T-helper 2 cell treated with Interferon-gamma antibody and Interleukin-4, amounts not matched to agents 5 μg/mL and 100 μg/mL, for 36 hours (primary cell): ENCODE data around the gene RPLP2.

Experiments
- DNase-seq: peaks from one replicate; pipeline ENCODE4 v3.0.0; 2021; ENCODE audit warnings: low spot score
- H3K27ac Mint-ChIP-seq: one replicate; pipeline ENCODE4 v1.8.0; 2021; ENCODE audit warnings: mild to moderate bottlenecking, mixed read lengths
- H3K27me3 Mint-ChIP-seq: one replicate; pipeline ENCODE4 v1.8.0; 2021; ENCODE audit warnings: low read depth, mixed read lengths
- H3K36me3 Mint-ChIP-seq: one replicate; pipeline ENCODE4 v1.8.0; 2021; ENCODE audit warnings: low read depth, mixed read lengths
- H3K4me1 Mint-ChIP-seq: one replicate; pipeline ENCODE4 v1.8.0; 2021; ENCODE audit warnings: low read depth, mixed read lengths
- H3K4me3 Mint-ChIP-seq: one replicate; pipeline ENCODE4 v1.8.0; 2022; ENCODE audit warnings: mild to moderate bottlenecking, moderate library complexity, mixed read lengths
- H3K9me3 Mint-ChIP-seq: one replicate; pipeline ENCODE4 v1.8.0; 2021; ENCODE audit warnings: mixed read lengths

Gene RPLP2

GRCh38 chr11:800473-800872 is 9.3 kb upstream of the RPLP2 start:
- Mint-ChIP-seq H3K9me3 (no peaks in the 10 kb centered on the region), H3K4me3 (no peak overlapping the region), H3K36me3 (peaks cover 4% of the 10 kb centered on the region), H3K27ac (no peak overlapping the region), H3K27me3 (no peaks in the 10 kb centered on the region), H3K4me1 (peaks cover 12% of the 10 kb centered on the region)
- no peak for DNase-seq

- Mint-ChIP-seq H3K27ac (peak overlapping the region; percentile 20), H3K9me3 (no peaks in the 10 kb centered on the region)
Measured at GRCh38 chr11:801097-801780, 8.5 kb upstream of the RPLP2 start.

GRCh38 chr11:802018-802617 is 7.6 kb upstream of the RPLP2 start:
- Mint-ChIP-seq H3K9me3 (no peaks in the 10 kb centered on the region), H3K27me3 (no peaks in the 10 kb centered on the region), H3K4me1 (peaks cover 5% of the 10 kb centered on the region), H3K27ac (no peak overlapping the region), H3K4me3 (no peak overlapping the region), H3K36me3 (peaks cover 3% of the 10 kb centered on the region)
- DNase-seq: no peak

More at GRCh38 chr11:801097-801780, 8.5 kb upstream of the RPLP2 start:
- Mint-ChIP-seq H3K4me1 (peaks cover 11% of the 10 kb centered on the region), H3K36me3 (peaks cover 3% of the 10 kb centered on the region), H3K27me3 (no peaks in the 10 kb centered on the region), H3K4me3 (no peak overlapping the region)
- DNase-seq: no peak

- Mint-ChIP-seq H3K27ac (no peak overlapping the region), H3K27me3 (no peaks in the 10 kb centered on the region), H3K36me3 (peaks cover 3% of the 10 kb centered on the region), H3K4me1 (peaks cover 4% of the 10 kb centered on the region), H3K9me3 (no peaks in the 10 kb centered on the region), H3K4me3 (peak overlapping the region; percentile 58)
- no peak for DNase-seq
Measured at GRCh38 chr11:802693-803466, 6.9 kb upstream of the RPLP2 start.

GRCh38 chr11:803467-803742 is 6.4 kb upstream of the RPLP2 start:
- Mint-ChIP-seq H3K9me3 (no peaks in the 10 kb centered on the region), H3K4me1 (peaks cover 5% of the 10 kb centered on the region), H3K27me3 (no peaks in the 10 kb centered on the region), H3K27ac (no peak overlapping the region), H3K36me3 (peaks cover 3% of the 10 kb centered on the region), H3K4me3 (peak overlapping the region; percentile 82)
- DNase-seq: no peak

- Mint-ChIP-seq H3K36me3 (peaks cover 4% of the 10 kb centered on the region), H3K27ac (peak overlapping the region; percentile 60)
- DNase-seq: no peak
Measured at GRCh38 chr11:803770-804598, 5.8 kb upstream of the RPLP2 start.

GRCh38 chr11:804599-804964 is 5.2 kb upstream of the RPLP2 start:
- no peaks in the 10 kb centered on the region for H3K9me3 Mint-ChIP-seq
- H3K4me3 Mint-ChIP-seq: peak overlapping the region; percentile 82
- no peak for DNase-seq
- no peaks in the 10 kb centered on the region for H3K27me3 Mint-ChIP-seq
- peak overlapping the region; percentile 60 for H3K27ac Mint-ChIP-seq
- H3K36me3 Mint-ChIP-seq: peaks cover 5% of the 10 kb centered on the region
- H3K4me1 Mint-ChIP-seq: peaks cover 8% of the 10 kb centered on the region

More at GRCh38 chr11:803770-804598, 5.8 kb upstream of the RPLP2 start:
- peak overlapping the region; percentile 82 for H3K4me3 Mint-ChIP-seq
- H3K4me1 Mint-ChIP-seq: peaks cover 7% of the 10 kb centered on the region
- H3K27me3 Mint-ChIP-seq: no peaks in the 10 kb centered on the region
- no peaks in the 10 kb centered on the region for H3K9me3 Mint-ChIP-seq

GRCh38 chr11:808427-809286 is 1.1 kb upstream of the RPLP2 start:
- Mint-ChIP-seq H3K4me3 (peak overlapping the region; percentile 89), H3K9me3 (no peaks in the 10 kb centered on the region), H3K36me3 (peaks cover 31% of the 10 kb centered on the region), H3K4me1 (peaks cover 16% of the 10 kb centered on the region), H3K27me3 (no peaks in the 10 kb centered on the region), H3K27ac (peak overlapping the region; percentile 93)
- DNase-seq: no peak

GRCh38 chr11:810040-810567 is 337 bp downstream of the RPLP2 start:
- H3K27ac Mint-ChIP-seq: peak overlapping the region; percentile 93
- peaks cover 33% of the 10 kb centered on the region for H3K36me3 Mint-ChIP-seq
- no peaks in the 10 kb centered on the region for H3K27me3 Mint-ChIP-seq
- DNase-seq: no peak
- peak overlapping the region; percentile 89 for H3K4me3 Mint-ChIP-seq
- no peaks in the 10 kb centered on the region for H3K9me3 Mint-ChIP-seq
- H3K4me1 Mint-ChIP-seq: peaks cover 14% of the 10 kb centered on the region

GRCh38 chr11:811446-812245 is 1.9 kb downstream of the RPLP2 start:
- Mint-ChIP-seq H3K27ac (peak overlapping the region; percentile 55), H3K4me3 (peak overlapping the region; percentile 88), H3K9me3 (no peaks in the 10 kb centered on the region), H3K4me1 (peaks cover 14% of the 10 kb centered on the region), H3K27me3 (no peaks in the 10 kb centered on the region), H3K36me3 (peaks cover 33% of the 10 kb centered on the region)
- no peak for DNase-seq

GRCh38 chr11:812390-812789 is 2.6 kb downstream of the RPLP2 start:
- no peak for DNase-seq
- H3K9me3 Mint-ChIP-seq: no peaks in the 10 kb centered on the region
- H3K27me3 Mint-ChIP-seq: no peaks in the 10 kb centered on the region
- H3K36me3 Mint-ChIP-seq: peaks cover 33% of the 10 kb centered on the region
- peak overlapping the region; percentile 57 for H3K27ac Mint-ChIP-seq
- H3K4me1 Mint-ChIP-seq: peaks cover 14% of the 10 kb centered on the region
- H3K4me3 Mint-ChIP-seq: peak overlapping the region; percentile 29

- DNase-seq: no peak
- Mint-ChIP-seq H3K9me3 (no peaks in the 10 kb centered on the region), H3K4me3 (peak overlapping the region; percentile 29), H3K4me1 (peaks cover 11% of the 10 kb centered on the region), H3K27ac (no peak overlapping the region), H3K27me3 (no peaks in the 10 kb centered on the region), H3K36me3 (peaks cover 33% of the 10 kb centered on the region)
Measured at GRCh38 chr11:813072-813455, 3.3 kb downstream of the RPLP2 start.
